ENCODE results near the gene ADAM10.

Gene ADAM10

GRCh38 chr15:58573270-58573669, 176.2 kb downstream of the ADAM10 start:
- no peak for DNase-seq

- no peak for DNase-seq
Observed at GRCh38 chr15:58572521-58572920, 177.0 kb downstream of the ADAM10 start.

DNA sequence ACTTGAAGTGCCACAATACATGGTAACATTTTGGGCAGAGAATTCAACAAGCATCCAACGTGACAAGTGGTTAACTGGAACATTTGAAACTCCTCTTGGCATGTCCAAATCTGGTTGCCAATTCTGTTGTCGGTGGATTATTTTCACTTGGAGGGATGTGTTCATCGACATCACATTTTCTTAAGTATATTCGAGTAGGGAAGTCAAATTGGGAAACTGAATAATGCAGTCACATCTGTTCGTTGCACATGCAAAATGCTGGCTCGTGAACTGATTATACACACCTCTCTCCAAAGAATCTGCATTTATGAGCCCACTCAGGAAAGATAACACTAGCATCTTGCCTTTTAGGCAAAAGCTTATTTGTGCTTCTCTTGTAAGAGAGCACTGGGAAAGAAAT, 178.0 kb downstream of the ADAM10 start:
- DNase-seq = no peak

DNA sequence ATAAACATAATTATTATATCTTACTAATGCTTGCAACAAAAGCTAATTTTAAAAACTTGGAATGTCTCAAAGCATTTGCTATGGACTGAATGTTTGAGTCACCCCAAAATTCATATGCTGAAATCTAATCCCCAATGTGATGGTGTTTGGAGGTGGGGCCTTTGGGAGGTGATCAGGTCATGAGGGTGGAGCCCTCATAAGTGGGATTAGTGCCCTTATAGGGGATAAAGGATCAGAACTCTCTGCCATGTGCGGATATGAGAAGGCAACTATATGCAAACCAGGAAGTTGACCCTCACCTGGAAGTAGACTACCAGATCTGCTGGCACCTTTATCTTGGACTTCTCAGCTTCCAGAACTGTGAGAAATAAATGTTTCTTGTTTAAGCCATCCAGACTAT, 180.1 kb downstream of the ADAM10 start:
- DNase-seq = no peak

- no peak for DNase-seq
Observed at GRCh38 chr15:58568157-58568571, 181.3 kb downstream of the ADAM10 start.

GRCh38 chr15:58566029-58566428, 183.5 kb downstream of the ADAM10 start:
- DNase-seq = no peak

DNA sequence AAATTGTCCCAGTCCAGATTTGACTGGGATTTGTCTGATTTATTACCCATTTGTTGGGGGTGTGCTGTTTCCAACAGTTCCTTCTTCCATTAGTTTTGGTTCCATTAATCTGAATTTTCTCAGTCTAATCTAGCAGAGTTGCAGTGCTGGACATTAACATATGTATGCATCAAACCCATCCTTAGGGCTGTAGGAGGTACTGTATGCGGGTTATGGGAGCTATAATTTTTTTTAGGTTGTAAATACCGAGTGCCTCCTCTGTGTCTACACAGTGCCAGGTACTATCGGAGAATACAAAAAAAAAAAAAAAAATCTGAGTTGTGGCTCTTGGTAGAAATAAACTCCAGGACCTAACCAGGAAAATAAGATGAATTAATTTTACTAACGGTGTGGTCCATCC, 183.9 kb downstream of the ADAM10 start:
- no peak for DNase-seq

GRCh38 chr15:58564981-58565380, 184.5 kb downstream of the ADAM10 start:
- DNase-seq = no peak

- DNase-seq = no peak
Observed at GRCh38 chr15:58562135-58562534, 187.4 kb downstream of the ADAM10 start.

DNA sequence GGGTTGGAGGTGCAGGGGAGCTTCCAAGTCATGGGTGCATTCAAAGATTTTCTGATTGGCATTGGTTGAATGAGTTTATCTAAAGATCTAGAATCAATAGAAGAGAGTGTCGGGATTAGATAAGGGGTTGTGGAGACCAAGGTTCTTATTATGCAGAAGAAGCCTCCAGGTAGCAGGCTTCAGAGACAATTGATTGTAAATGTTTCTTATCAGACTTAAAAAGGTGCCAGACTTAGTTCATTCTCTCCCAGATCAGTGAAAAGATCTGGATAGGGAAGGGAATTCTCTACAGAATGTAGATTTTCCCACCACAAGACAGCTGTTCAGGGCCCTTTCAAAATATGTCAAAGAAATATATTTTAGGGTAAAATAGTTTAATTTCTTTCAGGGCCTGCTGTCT, 188.2 kb downstream of the ADAM10 start:
- DNase-seq = no peak

- no peak for DNase-seq
Observed at GRCh38 chr15:58559904-58560588, 189.5 kb downstream of the ADAM10 start.

- no peak for DNase-seq
Observed at GRCh38 chr15:58558777-58559176, 190.7 kb downstream of the ADAM10 start.

GRCh38 chr15:58556541-58556940, 193.0 kb downstream of the ADAM10 start:
- DNase-seq = no peak

DNA sequence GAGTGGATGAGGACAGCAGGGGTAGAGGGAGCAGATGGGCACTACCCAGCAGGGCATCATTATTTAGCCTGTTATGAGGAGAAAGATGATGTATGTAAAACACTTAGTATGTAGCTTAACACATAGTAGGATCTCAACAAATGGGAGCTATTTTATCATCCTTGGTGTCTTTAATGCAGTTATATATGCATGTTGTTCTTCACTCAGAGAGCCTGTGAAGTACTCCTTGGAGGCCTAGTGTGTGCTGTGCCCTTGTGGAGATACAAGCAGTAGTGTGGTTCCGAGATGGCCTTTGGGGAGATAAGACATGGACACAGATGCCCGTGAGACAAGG, 193.5 kb downstream of the ADAM10 start:
- no peak for DNase-seq

DNA sequence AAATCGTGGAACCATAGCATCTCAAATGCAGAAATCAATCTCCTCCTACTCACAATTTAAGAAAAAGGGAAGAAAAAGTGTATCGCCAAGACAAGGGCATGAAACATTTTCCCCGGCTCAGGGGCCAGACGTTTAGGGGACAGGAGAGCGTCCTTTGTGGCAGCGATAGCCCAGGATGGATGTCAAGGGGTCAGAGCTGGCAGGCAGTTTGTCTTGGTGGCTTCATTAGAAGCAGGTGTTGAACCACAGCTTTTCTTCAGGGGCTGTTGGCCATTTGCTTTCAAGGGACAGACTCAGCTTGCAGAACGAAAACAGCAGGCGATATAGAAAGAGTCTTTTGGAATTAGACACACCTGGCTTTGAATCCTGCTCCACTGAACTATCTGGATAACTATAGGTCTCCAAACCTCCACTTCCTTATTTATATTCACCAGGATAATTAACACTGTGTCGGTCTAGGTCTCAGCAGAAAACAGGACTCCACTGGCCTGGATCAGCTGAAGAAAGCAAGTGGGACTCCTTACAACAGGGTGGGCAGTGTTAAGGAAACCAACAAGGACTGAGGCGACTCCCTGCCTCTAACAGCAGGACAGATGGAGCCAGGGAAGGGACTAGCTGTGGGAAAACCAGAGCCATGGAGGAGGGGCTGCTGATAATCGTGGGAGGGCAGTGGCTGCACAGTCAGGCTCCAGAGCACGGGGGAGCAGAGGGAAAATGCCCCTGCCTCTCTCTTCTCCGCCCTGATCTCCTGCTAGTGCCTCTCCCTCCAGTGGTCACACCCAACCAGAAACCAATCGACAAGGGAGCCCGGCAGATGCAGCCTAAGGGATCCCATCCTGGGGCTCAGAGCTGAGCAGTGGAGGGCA, 194.1 kb downstream of the ADAM10 start:
- no peak for DNase-seq

- DNase-seq = no peak
Observed at GRCh38 chr15:58554758-58555157, 194.7 kb downstream of the ADAM10 start.

DNA sequence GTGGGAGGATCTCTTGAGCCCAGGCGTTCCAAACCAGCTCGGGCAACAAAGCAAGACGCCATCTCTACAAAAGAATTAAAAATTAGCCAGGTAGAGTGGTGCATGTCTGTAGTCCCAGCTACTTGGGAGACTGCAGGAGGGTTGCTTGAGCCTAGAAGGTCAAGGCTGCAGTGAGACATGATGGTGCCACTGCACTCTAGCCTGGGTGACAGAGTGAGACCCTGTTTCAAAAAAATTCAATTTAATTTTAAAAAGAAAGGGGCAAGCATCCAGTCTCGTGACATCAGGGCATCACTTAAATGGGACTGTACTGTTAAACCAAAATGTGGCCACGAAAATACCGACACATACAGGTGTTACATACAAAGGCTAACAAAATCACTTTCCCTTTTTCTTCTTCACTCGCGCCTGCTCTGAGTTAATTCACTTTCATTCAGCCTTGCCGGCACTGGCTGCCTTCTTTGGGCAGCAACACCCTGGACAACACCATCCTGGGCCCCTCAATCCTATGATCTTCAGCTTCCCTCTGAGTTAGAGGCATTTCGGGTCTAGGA, 196.1 kb downstream of the ADAM10 start:
- no peak for DNase-seq

DNA sequence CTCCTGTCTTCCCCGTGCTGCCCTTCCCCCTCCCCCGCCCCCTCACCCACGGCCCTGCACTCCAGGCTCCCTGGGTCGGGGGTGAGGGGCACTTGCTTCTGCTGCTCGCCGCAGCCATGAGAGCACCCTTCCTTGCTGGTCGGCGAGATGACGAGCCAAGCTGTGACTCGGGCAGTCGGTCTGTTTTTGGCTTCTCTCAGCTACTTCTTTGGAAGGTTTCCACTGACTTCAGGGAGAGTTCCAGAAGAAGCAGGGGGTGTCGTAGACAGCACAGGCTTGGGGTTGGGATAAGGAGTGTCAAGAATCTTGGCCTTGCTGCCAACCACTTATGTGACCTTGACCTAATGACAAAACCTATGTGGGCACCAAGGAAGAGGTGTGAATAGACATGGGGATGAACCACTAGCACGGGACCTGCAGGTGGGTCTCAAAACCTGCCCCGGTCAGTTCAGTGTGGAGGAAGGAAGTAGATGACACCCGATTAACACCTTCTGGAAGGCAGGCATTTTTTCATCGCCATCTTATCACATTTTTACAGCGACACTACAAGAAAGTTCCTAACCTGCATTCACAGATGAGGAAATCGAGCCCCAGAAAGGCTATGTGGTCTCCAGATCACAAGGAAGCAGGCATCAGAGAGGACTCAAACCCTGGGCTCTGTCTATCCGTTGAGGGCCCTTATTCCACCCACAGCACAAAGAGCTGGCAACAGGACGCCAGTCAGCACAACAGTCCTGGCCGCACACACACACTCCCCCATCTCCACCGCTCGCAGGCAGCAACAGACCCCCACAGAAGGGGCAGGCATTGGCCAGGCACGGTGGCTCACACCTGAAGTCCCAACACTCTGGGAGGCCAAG, 196.8 kb downstream of the ADAM10 start:
- DNase-seq = no peak

DNA sequence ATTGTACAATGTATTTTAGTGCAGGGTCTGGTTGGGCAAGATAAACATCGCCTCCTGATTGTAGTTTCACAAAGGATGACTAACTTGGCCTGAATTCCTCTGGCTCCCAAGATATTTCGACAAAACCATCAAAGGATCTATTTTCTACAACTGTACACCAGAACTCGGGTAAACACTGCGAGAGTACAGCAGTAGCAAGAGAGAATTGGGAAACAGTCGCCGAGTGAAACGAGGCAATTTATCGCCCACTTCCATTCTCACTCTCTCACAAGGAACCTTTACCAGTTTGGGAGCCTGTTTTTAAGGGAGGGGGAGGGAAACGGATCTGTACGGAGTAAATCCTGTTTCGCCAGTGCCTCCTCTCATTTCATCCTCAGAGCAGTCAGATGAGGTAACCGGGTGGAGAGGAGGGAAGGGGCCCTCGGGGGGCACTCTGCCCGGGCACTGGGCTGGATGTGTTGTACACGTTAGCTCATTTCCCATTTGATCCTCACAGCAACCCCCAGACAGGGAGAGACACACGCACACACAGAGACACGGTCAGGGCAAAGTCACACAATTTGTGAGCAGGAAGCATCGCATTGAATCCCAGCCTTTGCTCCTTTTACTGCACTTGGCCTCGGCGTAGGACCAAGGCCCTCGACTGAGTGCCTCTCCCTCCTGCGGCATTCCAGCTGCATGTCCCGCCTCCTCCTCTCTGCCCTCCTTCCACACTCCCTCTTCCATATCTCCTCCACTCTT, 197.6 kb downstream of the ADAM10 start:
- DNase-seq = no peak

GRCh38 chr15:58551084-58551763, 198.3 kb downstream of the ADAM10 start:
- no peak for DNase-seq

- no peak for DNase-seq
Observed at GRCh38 chr15:58549785-58550074, 199.8 kb downstream of the ADAM10 start.

Measured in activated gamma-delta T cell (primary cell).